A549 (cell line): ENCODE results near the gene EIF3A. TPM values are rescaled to one million over a fixed set of nuclear protein-coding genes. Genes with fewer than 3 reads are reported as not detected.

ENCODE experiments used
- ATAC-seq, 2 experiments: fragments of 200-7000 bp in 1 of 2; fragments of >200 bp in 1 of 2; cut with Nextera tagmentation in 1 of 2; cut with Tn5 transposase in 1 of 2; 3 replicates each; pipeline versions ENCODE4 v1.8.0 to v1.9.1; 2018 to 2020; ENCODE audit warnings: mild to moderate bottlenecking in 1 of 2, moderate library complexity in 1 of 2
- CTCF ChIA-PET: fragments of 300-600 bp; sonication (Branson Sonifier 250); formaldehyde crosslinking; extraction: SDS; loops from one replicate; lab custom pipeline; 2021; ENCODE audit warnings: antibody characterized with exemption, inconsistent platforms; lab: Yijun Ruan, JAX
- POLR2A ChIA-PET: fragments of 350-600 bp; formaldehyde crosslinking; extraction: SDS; loops from one replicate; lab custom pipeline; 2021; ENCODE audit warnings: antibody characterized with exemption, inconsistent platforms; lab: Yijun Ruan, JAX
- DNase-seq, 2 experiments: peaks; one replicate each; pipeline versions ENCODE4 v3.0.0 to v3.0.0-alpha.2; 2011 to 2016; ENCODE audit warnings: low read depth in 1 of 2, low spot score in 1 of 2
- FAIRE-seq: peaks from 2 replicates; lab custom pipeline; 2011; peaks lifted over from hg19 to GRCh38; lab: Jason Lieb, UNC
- H3K27ac ChIP-seq, 2 experiments: fragments of >200 bp; sonication (Bioruptor Twin); formaldehyde crosslinking; 3 replicates each; pipeline ENCODE4 v1.5.1; 2016 to 2017
- H3K4me1 ChIP-seq: fragments of >200 bp; sonication (Bioruptor Twin); formaldehyde crosslinking; 3 replicates; pipeline ENCODE4 v1.6.1; 2016
- H3K4me2 ChIP-seq: fragments of >200 bp; sonication (Bioruptor Twin); formaldehyde crosslinking; 3 replicates; pipeline ENCODE4 v1.6.1; 2016
- H3K4me3 ChIP-seq: fragments of >200 bp; sonication (Bioruptor Twin); formaldehyde crosslinking; 3 replicates; pipeline ENCODE4 v1.5.1; 2016
- H3K9me3 ChIP-seq: fragments of >200 bp; sonication (Bioruptor Twin); formaldehyde crosslinking; 3 replicates; pipeline ENCODE4 v1.6.1; 2016
- BHLHE40 ChIP-seq: IDR thresholded peaks from 2 replicates; pipeline ENCODE4 v1.6.1; 2012; ENCODE audit warnings: low read depth, low read length, inconsistent platforms
- CBX8 ChIP-seq: fragments of 200-600 bp; sonication (generic); IDR thresholded peaks from 2 replicates; pipeline ENCODE4 v1.6.1; 2016
- CEBPB ChIP-seq, 2 experiments: fragments of >200 bp in 1 of 2; sonication (Bioruptor Twin) in 1 of 2; formaldehyde crosslinking in 1 of 2; IDR thresholded peaks; 2 replicates each; pipeline ENCODE4 v1.6.1; 2012 to 2016
- CHD2 ChIP-seq: fragments of 150-350 bp; IDR thresholded peaks from 2 replicates; pipeline ENCODE4 v1.6.1; 2014; ENCODE audit warnings: low read length; ENCODE audit not compliant: partially characterized antibody
- CHD4 ChIP-seq: fragments of 200-600 bp; sonication (generic); IDR thresholded peaks from 2 replicates; pipeline ENCODE4 v1.6.1; 2016; ENCODE audit warnings: antibody characterized with exemption, mild to moderate bottlenecking, borderline replicate concordance
- CTCF ChIP-seq: fragments of >200 bp; sonication (Bioruptor Twin); formaldehyde crosslinking; IDR thresholded peaks from 3 replicates; pipeline ENCODE4 v1.5.1; 2016
- EHMT2 ChIP-seq: fragments of 200-600 bp; sonication (generic); IDR thresholded peaks from 2 replicates; pipeline ENCODE4 v1.6.1; 2016; ENCODE audit warnings: antibody characterized with exemption, low read depth, mild to moderate bottlenecking, moderate library complexity
- EP300 ChIP-seq, 2 experiments: fragments of >200 bp; sonication (Bioruptor Twin); formaldehyde crosslinking; IDR thresholded peaks; 2 replicates in 1 of 2; 3 replicates in 1 of 2; pipeline ENCODE4 v1.6.1; 2016 to 2017
- ESRRA ChIP-seq: fragments of 150-350 bp; IDR thresholded peaks from 2 replicates; pipeline ENCODE4 v1.6.1; 2014; ENCODE audit warnings: mild to moderate bottlenecking, low read length, borderline replicate concordance
- FOSB ChIP-seq: fragments of 250-450 bp; sonication (Bioruptor Pico); IDR thresholded peaks from 2 replicates; pipeline ENCODE4 v1.5.0; 2020; ENCODE audit warnings: mild to moderate bottlenecking, moderate library complexity
- FOXS1 ChIP-seq: fragments of 250-450 bp; sonication (Bioruptor Pico); IDR thresholded peaks from 2 replicates; pipeline ENCODE4 v1.5.0; 2020; ENCODE audit warnings: mild to moderate bottlenecking, moderate library complexity
- HDAC2 ChIP-seq: fragments of 200-600 bp; sonication (generic); IDR thresholded peaks from 2 replicates; pipeline ENCODE4 v1.6.1; 2016
- HES2 ChIP-seq: fragments of >200 bp; sonication (Bioruptor Twin); formaldehyde crosslinking; IDR thresholded peaks from 2 replicates; pipeline ENCODE4 v1.6.1; 2016
- JUNB ChIP-seq: fragments of >200 bp; sonication (Bioruptor Twin); formaldehyde crosslinking; IDR thresholded peaks from 2 replicates; pipeline ENCODE4 v1.6.1; 2016
- KDM1A ChIP-seq: fragments of 200-600 bp; sonication (generic); IDR thresholded peaks from 2 replicates; pipeline ENCODE4 v1.6.1; 2016; ENCODE audit warnings: low read depth, mild to moderate bottlenecking
- KDM5A ChIP-seq: fragments of 200-600 bp; sonication (generic); IDR thresholded peaks from 2 replicates; pipeline ENCODE4 v1.6.1; 2016; ENCODE audit warnings: antibody characterized with exemption, mild to moderate bottlenecking
- PBX3 ChIP-seq: IDR thresholded peaks from 2 replicates; pipeline ENCODE4 v1.6.1; 2012
- RARB ChIP-seq: fragments of 250-450 bp; sonication (Bioruptor Pico); IDR thresholded peaks from 2 replicates; pipeline ENCODE4 v1.8.0; 2021; ENCODE audit warnings: mild to moderate bottlenecking, moderate library complexity
- RCOR1 ChIP-seq: fragments of 150-350 bp; IDR thresholded peaks from 2 replicates; pipeline ENCODE4 v1.6.1; 2014; ENCODE audit warnings: antibody characterized with exemption, low read length, low read depth
- REST ChIP-seq: fragments of 200-600 bp; sonication (generic); IDR thresholded peaks from 2 replicates; pipeline ENCODE4 v1.6.1; 2016; ENCODE audit warnings: antibody characterized with exemption, mild to moderate bottlenecking, moderate library complexity
- SMC3 ChIP-seq: fragments of >200 bp; sonication (Bioruptor Twin); formaldehyde crosslinking; IDR thresholded peaks from 3 replicates; pipeline ENCODE4 v1.6.1; 2018; ENCODE audit warnings: inconsistent platforms
- TFCP2L1 ChIP-seq: fragments of 250-450 bp; sonication (Bioruptor Pico); IDR thresholded peaks from 2 replicates; pipeline ENCODE4 v1.5.0; 2021; ENCODE audit warnings: mild to moderate bottlenecking
- ZSCAN20 ChIP-seq: fragments of 250-450 bp; sonication (Bioruptor Pico); IDR thresholded peaks from 2 replicates; pipeline ENCODE4 v1.8.0; 2022; ENCODE audit warnings: mild to moderate bottlenecking, moderate library complexity
- WGBS: methylation state at CpG from one replicate; pipeline ENCODE4 v1.1.6; 2017; ENCODE audit errors: missing lambda C conversion rate; 5-methylcytosine and 5-hydroxymethylcytosine counted together
- polyA plus RNA-seq, 4 experiments: library from polyadenylated mRNA; depleted of rRNA in 3 of 4; stranded (reverse); fragments of >200 nt; fragmentation: RNase III in 1 of 4; extraction: RNeasy Plus Mini Kit Qiagen cat#74134 plus additional on column Dnase treatment in 1 of 4; gene quantifications; 2 replicates in 3 of 4; 3 replicates in 1 of 4; pipeline ENCODE4 v1.2.3, GENCODE V29; 2011 to 2017
- TF ChIP-seq, protein P1 (sequence below): fragments of 250-450 bp; sonication (Bioruptor Pico); IDR thresholded peaks from 2 replicates; pipeline ENCODE4 v1.5.0; 2021; ENCODE audit warnings: mild to moderate bottlenecking, moderate library complexity, borderline replicate concordance

The EIF3A gene
- polyA plus RNA-seq, 2 of the 4 experiments (the other 2 are of a cell fraction), result 71.0 to 154 TPM

GRCh38 chr10:119059557-119059956 is 21.1 kb downstream of the EIF3A start:
- DNase-seq (no peak), ATAC-seq (no peak), FAIRE-seq (no peak)
- Histone ChIP-seq H3K4me1 (no peaks in the 10 kb centered on the region), H3K9me3 (no peaks in the 10 kb centered on the region), H3K27ac (no peak overlapping the region), H3K4me2 (no peak overlapping the region), H3K4me3 (no peak overlapping the region)
- ChIA-PET CTCF (interaction anchor here (1.0 kb wide), 1 partner anchor 49 kb away, joined by 3 read pairs; no protein-coding TSS in a partner anchor), POLR2A (no interaction called here)
- no peak for TF ChIP-seq HES2
- TF ChIP-seq SMC3, result no peak
- no peak for TF ChIP-seq TFCP2L1 (CRISPR knock-in tag)
- TF ChIP-seq JUNB, result no peak
- no peak for TF ChIP-seq CTCF
- no peak for TF ChIP-seq KDM5A
- no peak for TF ChIP-seq RARB
- TF ChIP-seq ESRRA, result no peak
- TF ChIP-seq EP300 (IDR thresholded peaks at IDR 0.05), result no peak
- TF ChIP-seq EHMT2, result no peak
- TF ChIP-seq ZSCAN20 (CRISPR knock-in tag), result no peak
- TF ChIP-seq REST, result no peak
- TF ChIP-seq CHD2, result no peak
- TF ChIP-seq FOXS1 (CRISPR knock-in tag), result no peak
- no peak for TF ChIP-seq FOSB (CRISPR knock-in tag)
- no peak for TF ChIP-seq PBX3
- no peak for TF ChIP-seq CBX8
- no peak for TF ChIP-seq HDAC2
- WGBS, result 83% methylated on average over 4 of the region's 4 CpGs

DNA sequence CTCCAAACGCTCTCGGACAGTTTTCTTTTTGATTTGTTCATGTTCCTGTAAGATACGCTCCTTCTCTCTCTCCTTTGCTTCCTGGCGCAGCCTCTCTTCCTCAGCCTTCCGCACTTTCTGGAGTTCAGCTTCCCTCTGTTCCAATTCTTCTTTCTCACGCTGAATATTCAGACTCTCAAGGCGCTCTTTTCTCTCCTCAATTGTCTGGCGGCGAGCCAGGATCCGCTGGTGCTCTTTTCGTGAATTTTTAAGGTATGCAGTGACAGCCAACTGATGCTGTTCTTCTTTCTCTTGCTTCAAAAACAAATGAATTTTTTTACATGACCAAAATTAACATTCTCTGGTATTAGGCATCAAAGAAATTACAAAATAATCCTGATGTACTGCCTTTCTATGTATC is 22.6 kb downstream of the EIF3A start:
- WGBS, result 93% methylated on average over 11 of the region's 11 CpGs
- POLR2A ChIA-PET, result no interaction called here
- FAIRE-seq, result no peak

More for the DNA sequence above, 22.6 kb downstream of the EIF3A start:
- CTCF ChIA-PET, result interaction anchor here (0.9 to 1.1 kb wide), 2 partner anchors 11 to 374 kb away, joined by 3 read pairs; no protein-coding TSS in a partner anchor
- DNase-seq (no peak), ATAC-seq (no peak)
- H3K27ac ChIP-seq, result no peak overlapping the region
- H3K4me3 ChIP-seq, result no peak overlapping the region
- no peaks in the 10 kb centered on the region for H3K9me3 ChIP-seq
- H3K4me1 ChIP-seq, result no peaks in the 10 kb centered on the region
- TF ChIP-seq BHLHE40 (no peak), CHD2 (no peak), CHD4 (no peak), JUNB (no peak), KDM1A (no peak), RARB (no peak), FOSB (CRISPR knock-in tag) (no peak), RCOR1 (no peak), CEBPB (IDR thresholded peaks at IDR 0.05) (no peak), ZSCAN20 (CRISPR knock-in tag) (no peak)
- TF ChIP-seq, protein P1, sequence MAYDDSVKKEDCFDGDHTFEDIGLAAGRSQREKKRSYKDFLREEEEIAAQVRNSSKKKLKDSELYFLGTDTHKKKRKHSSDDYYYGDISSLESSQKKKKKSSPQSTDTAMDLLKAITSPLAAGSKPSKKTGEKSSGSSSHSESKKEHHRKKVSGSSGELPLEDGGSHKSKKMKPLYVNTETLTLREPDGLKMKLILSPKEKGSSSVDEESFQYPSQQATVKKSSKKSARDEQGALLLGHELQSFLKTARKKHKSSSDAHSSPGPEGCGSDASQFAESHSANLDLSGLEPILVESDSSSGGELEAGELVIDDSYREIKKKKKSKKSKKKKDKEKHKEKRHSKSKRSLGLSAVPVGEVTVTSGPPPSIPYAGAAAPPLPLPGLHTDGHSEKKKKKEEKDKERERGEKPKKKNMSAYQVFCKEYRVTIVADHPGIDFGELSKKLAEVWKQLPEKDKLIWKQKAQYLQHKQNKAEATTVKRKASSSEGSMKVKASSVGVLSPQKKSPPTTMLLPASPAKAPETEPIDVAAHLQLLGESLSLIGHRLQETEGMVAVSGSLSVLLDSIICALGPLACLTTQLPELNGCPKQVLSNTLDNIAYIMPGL (CRISPR knock-in tag), result no peak
- H3K4me2 ChIP-seq, result no peak overlapping the region
